Activated T-helper 17 cell treated with anti-CD3 and anti-CD28 coated beads, Interleukin-2, amount 50 U/mL, for 72 hours (primary cell): ENCODE measurements around the gene WFDC8. TPM values are rescaled to one million over a fixed set of nuclear protein-coding genes. Genes with fewer than 3 reads are reported as not detected.

ENCODE experiments used
- ATAC-seq: fragments of 150-1000 bp; cut with Tn5 transposase; replicated peaks from 2 replicates; pipeline ENCODE4 v1.10.0; 2021; ENCODE audit warnings: mild to moderate bottlenecking, moderate library complexity
- H3K27ac Mint-ChIP-seq: one replicate; pipeline ENCODE4 v1.8.0; 2022; ENCODE audit warnings: mixed read lengths
- H3K27me3 Mint-ChIP-seq: one replicate; pipeline ENCODE4 v1.8.0; 2022; ENCODE audit warnings: mixed read lengths
- H3K36me3 Mint-ChIP-seq: one replicate; pipeline ENCODE4 v1.8.0; 2022; ENCODE audit warnings: low read depth, mild to moderate bottlenecking, mixed read lengths
- H3K4me1 Mint-ChIP-seq: one replicate; pipeline ENCODE4 v1.8.0; 2022; ENCODE audit warnings: mixed read lengths
- H3K4me3 Mint-ChIP-seq: one replicate; pipeline ENCODE4 v1.8.0; 2022; ENCODE audit warnings: mild to moderate bottlenecking, mixed read lengths
- H3K9me3 Mint-ChIP-seq: one replicate; pipeline ENCODE4 v1.8.0; 2022; ENCODE audit warnings: mixed read lengths
- total RNA-seq, 2 donors: library from RNA; stranded (reverse); gene quantifications; one replicate each; pipeline ENCODE4 v1.2.3, GENCODE V29; 2022

WFDC8 gene
- total RNA-seq, 2 donors from 2014 or later: not detected

DNA sequence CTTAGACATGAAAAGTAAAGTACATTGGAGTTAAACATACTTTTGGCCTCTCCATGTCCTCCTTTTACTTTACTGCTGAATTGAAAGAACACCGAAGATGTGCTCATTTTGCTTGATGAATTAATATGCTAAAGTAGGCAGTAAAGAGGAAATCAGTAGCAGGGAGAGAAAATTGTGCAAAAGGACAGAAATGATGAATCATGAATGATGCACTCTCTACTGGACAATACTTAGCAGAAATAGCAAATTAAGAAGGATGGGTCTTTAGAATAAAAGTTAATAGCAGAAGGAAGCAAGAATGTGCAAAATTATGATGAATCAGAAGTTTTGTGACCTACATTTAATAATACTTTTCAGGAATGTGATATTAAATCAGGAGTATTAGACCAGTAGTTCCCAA lies 55.3 kb downstream of the WFDC8 start:
- Mint-ChIP-seq H3K4me1 (no peaks in the 10 kb centered on the region), H3K9me3 (no peaks in the 10 kb centered on the region), H3K36me3 (no peaks in the 10 kb centered on the region), H3K4me3 (no peak overlapping the region), H3K27ac (no peak overlapping the region), H3K27me3 (peaks cover 45% of the 10 kb centered on the region)
- ATAC-seq: no peak

DNA sequence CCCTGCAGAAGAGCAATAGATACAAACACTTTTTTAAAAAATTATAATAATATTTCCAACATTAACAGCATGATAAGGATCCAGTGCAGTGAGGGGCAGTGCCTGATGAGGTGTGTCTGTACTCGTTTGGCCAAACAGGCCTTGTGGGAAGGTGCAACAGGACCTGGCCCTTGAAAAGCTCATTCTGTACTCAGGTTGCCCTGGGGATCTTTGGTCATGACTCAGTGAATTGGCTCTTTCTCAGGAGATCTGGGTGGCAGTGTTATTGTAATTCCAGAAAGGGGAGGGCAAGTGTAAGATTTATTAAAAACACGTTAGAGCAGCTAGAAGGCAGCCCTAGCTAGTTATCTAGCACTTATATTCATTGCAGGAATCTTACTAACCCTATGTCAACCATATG lies 60.8 kb downstream of the WFDC8 start:
- Mint-ChIP-seq H3K9me3 (no peaks in the 10 kb centered on the region), H3K36me3 (no peaks in the 10 kb centered on the region), H3K27ac (no peak overlapping the region), H3K4me3 (no peak overlapping the region), H3K4me1 (no peaks in the 10 kb centered on the region), H3K27me3 (peaks cover 32% of the 10 kb centered on the region)
- ATAC-seq: no peak

DNA sequence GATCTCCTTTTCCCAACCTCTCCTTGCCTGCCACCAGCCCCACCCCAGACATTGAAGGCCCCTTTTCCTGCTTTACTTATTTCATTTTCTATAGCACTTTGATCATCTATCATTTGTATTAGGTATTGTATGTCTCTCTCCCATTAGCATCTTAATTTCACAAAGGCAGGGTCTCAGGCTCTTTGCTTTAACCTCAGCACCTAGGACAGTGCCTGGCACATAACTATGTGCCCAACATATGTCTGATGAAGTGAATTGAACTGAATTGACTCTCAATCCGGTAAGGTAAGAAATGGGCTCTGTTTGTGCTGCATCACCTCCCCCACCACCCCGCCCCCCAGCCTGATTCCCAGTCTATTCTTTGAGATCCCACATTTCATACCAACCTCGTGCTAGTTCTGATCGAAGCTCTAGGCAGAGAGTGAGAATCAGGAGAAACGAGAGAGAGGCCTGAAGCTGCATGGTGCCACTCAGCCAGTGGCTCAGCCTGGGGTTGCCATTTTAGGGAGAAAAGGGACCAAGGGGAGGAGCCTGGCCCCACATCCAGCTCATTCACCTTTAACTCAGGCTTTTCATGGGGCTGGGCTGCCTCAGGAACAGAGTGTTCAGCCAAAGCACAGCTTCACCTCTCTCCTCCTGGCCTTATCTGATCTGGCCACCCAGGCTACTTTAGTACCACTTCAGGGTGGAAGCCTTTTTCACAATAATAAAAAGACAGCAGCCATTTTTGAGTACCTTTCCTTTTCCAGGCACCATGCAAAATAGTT lies 63.8 kb downstream of the WFDC8 start, which contains the start of gene SPINT3:
TSS of gene SPINT3 (minus strand) at position 476 of the 767 bp plus-strand sequence. CDS start at position 462, 14 bp downstream.
- Mint-ChIP-seq H3K27me3 (peaks cover 33% of the 10 kb centered on the region), H3K27ac (no peak within 1 kb of the TSS), H3K4me3 (no peak within 1 kb of the TSS), H3K9me3 (no peaks in the 10 kb centered on the region), H3K36me3 (no peaks in the 10 kb centered on the region), H3K4me1 (no peaks in the 10 kb centered on the region)
- no peak for ATAC-seq

DNA sequence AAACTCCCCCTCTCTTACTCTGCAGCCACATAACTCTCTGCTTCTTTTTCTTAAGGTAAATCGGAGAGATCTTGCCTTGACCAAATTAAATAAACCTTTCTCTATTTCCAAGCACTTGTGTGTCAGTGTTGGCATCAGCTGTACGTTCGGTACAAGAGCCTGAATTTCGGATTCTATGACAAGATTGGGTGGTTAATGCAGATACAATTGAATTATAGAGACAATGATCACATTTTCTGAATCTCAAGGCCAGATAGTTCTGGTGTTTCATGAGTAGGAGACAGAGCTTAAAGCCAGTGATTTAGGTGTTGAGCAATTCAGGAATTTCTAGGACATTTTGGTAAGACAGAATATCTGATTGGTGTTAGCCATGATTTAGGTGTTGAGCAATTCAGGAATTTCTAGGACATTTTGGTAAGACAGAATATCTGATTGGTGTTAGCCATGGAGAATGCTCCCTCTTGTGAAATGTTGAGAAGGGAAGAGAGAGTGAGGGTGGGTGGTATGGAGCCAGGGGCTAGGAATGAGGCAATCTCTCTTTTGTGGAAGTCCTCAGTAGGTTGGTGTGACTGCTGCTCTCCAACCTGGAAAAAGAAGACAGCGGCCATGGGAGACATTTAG lies 68.7 kb downstream of the WFDC8 start:
- H3K27me3 Mint-ChIP-seq: peaks cover 44% of the 10 kb centered on the region
- peaks cover 4% of the 10 kb centered on the region for H3K4me1 Mint-ChIP-seq
- no peak overlapping the region for H3K4me3 Mint-ChIP-seq
- ATAC-seq: no peak
- no peak overlapping the region for H3K27ac Mint-ChIP-seq
- no peaks in the 10 kb centered on the region for H3K9me3 Mint-ChIP-seq
- H3K36me3 Mint-ChIP-seq: no peaks in the 10 kb centered on the region

DNA sequence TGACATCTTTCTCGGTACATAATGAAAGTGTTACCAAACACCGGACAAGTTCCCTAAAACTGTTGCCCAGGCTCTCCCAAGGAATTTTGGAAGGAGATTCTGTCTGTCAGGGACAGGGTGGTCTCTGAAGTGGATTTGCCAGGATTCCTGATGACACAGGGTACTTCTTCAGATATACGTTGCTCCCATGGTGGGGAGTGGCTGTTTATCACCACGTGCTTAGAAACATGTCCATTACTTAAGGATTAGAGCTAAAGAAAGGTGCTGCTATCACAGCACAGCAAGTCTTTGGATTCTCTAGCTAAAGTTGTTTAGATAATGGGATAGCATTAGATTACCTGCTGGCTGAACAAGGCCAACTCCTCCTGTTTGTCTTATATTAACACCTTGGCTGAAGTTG lies 70.0 kb downstream of the WFDC8 start:
- Mint-ChIP-seq H3K27me3 (peaks cover 40% of the 10 kb centered on the region), H3K36me3 (no peaks in the 10 kb centered on the region), H3K4me1 (peaks cover 4% of the 10 kb centered on the region), H3K9me3 (no peaks in the 10 kb centered on the region), H3K4me3 (no peak overlapping the region), H3K27ac (no peak overlapping the region)
- ATAC-seq: no peak

DNA sequence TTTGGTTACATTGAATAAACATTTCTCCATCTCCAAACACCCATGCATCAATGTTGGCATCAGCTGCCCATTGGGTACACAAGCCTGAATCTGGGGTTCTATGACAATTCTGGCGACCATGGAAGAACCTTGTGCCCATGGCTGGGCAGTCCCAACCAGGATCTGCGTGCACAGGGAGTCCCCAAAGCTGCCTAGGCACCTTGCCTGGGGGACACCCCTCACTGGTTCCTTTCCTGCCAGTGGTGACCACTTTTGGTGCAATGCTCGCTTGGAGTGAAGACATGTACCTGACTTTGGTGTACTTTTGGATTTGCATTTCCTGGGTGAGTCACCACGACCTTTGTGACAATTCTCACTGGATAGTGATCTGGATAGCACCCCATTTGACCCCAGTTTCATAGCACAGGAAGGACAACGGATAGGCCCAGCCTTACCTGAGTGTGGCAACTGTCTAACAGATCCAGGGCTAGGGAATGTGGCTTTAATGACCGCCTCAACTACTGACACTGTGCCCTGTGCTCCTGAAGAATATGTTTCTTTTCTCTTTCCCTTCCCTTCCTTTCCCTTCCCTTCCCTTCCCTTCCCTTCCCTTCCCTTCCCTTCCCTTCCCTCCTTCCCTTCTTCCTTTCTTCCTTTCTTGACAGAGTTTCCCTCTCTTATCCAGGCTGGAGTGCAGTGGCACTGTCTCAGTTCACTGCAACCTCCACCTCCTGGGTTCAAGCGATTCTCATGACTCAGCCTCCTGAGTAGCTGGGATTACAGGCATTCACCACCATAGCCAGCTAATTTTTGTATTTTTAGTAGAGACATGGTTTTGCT lies 70.8 kb downstream of the WFDC8 start:
- no peak overlapping the region for H3K27ac Mint-ChIP-seq
- peak; percentile 16 for ATAC-seq
- H3K4me3 Mint-ChIP-seq: no peak overlapping the region
- H3K36me3 Mint-ChIP-seq: no peaks in the 10 kb centered on the region
- H3K4me1 Mint-ChIP-seq: peaks cover 4% of the 10 kb centered on the region
- peaks cover 43% of the 10 kb centered on the region for H3K27me3 Mint-ChIP-seq
- H3K9me3 Mint-ChIP-seq: no peaks in the 10 kb centered on the region

DNA sequence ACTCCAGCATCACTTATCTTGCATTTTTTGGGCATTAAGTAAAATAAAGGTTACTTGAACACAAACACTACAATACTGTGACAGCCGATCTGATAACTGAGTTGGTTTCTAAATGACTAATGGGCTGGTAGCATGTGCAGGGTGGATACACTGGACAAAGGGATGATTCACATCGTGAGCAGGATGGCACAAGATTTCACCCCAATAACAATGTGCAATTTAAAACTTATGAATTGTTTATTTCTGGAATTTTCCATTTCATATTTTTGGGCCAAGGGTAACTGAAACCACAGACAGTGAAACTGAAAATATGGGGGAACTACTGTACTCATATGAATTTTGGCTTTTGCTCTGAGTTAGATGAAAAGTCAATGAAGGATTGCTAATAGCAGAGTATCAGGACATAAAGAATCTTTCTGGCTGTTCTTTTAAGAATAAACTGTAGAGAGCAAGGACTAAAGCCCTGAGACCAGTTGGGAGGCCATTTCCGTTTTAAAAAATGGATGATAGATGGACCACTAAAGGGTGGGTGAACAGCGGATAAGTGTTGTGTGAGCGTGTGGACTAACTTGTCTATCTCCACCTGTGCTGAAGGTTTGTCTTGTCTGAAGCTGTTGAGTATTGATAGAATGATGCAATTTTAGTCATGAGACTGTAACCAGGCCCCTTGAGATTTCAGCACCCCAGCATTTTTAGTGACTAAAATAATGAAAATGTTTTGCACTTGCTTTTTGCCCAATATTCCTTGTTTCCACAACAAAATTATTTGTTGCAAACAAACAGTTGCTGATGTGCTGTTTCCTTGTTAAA lies 71.9 kb downstream of the WFDC8 start:
- Mint-ChIP-seq H3K36me3 (no peaks in the 10 kb centered on the region), H3K4me3 (no peak overlapping the region), H3K9me3 (no peaks in the 10 kb centered on the region), H3K27me3 (peaks cover 41% of the 10 kb centered on the region), H3K4me1 (peaks cover 4% of the 10 kb centered on the region), H3K27ac (no peak overlapping the region)
- ATAC-seq: peak; percentile 74

DNA sequence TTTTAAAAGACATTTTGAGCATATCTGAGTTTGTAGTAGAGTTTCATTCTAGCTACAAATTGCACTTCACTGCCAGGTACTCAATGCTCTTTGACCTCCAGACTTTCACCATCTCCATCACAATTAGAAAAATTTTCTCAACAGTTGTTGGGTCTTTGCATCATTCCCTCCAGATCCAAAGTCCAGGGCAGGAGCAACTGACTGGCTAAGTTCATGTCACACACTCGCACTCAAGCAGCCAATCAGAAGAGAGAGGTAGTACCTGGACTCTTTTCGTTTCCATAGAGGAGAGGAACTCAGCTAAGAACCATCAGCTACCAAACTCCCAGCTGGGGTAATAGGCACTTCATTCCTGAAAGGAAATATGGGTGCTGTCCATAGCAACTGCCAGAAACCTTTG lies 72.7 kb downstream of the WFDC8 start:
- no peak overlapping the region for H3K4me3 Mint-ChIP-seq
- peaks cover 42% of the 10 kb centered on the region for H3K27me3 Mint-ChIP-seq
- no peaks in the 10 kb centered on the region for H3K9me3 Mint-ChIP-seq
- no peak overlapping the region for H3K27ac Mint-ChIP-seq
- no peaks in the 10 kb centered on the region for H3K36me3 Mint-ChIP-seq
- H3K4me1 Mint-ChIP-seq: peaks cover 4% of the 10 kb centered on the region
- ATAC-seq: no peak

DNA sequence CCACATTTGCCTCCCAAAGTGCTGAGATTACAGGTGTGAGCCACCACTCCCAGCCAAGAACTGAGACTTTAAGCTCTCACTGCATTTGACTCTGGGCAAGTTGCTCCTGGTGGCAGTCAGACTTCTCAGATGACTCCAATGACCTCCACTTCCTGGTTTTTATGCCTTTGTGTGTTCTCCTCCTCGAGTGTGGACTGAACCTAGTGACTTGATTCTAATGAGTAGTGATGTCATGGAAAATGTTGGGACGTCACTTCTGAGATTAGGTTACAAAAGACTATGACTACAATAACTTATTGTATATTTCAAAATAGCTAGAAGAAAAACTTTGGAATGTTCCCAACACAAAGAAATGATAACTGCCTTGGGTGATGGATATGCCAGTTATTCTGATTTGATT lies 75.7 kb downstream of the WFDC8 start:
- Mint-ChIP-seq H3K4me3 (no peak overlapping the region), H3K4me1 (peaks cover 4% of the 10 kb centered on the region), H3K9me3 (no peaks in the 10 kb centered on the region), H3K27ac (no peak overlapping the region), H3K27me3 (peaks cover 40% of the 10 kb centered on the region), H3K36me3 (no peaks in the 10 kb centered on the region)
- no peak for ATAC-seq

DNA sequence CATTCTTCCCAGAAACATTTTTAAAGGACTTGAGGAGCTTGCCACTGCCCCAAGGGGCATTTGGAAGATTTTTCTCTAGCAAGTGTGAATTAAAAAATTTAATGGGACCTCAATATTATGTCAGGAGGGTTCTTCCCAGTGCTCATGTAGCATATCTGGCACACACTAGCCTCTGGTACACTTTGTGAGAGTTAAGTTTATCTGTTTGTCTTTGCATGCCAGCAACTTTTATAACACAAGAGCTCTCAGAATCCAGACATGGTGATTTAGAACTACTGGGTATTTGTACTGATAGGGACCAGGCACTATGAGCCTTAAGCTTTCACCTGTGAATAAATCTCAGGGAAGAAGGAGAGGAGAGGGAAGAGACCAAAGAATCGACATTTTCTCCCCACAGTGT lies 76.5 kb downstream of the WFDC8 start:
- Mint-ChIP-seq H3K36me3 (no peaks in the 10 kb centered on the region), H3K4me3 (no peak overlapping the region), H3K27ac (no peak overlapping the region), H3K27me3 (peaks cover 35% of the 10 kb centered on the region), H3K9me3 (no peaks in the 10 kb centered on the region), H3K4me1 (peaks cover 4% of the 10 kb centered on the region)
- ATAC-seq: no peak

Other genes with a start within 250 kb of the WFDC8 start
- 10 to 100 TPM; 21.6 to 62.6 TPM for gene SDC4, start 230.9 kb downstream of the WFDC8 start, total RNA-seq
- 10 to 100 TPM; 29.9 to 32.9 TPM for gene SYS1, start 216.1 kb downstream of the WFDC8 start, total RNA-seq
- gene TP53TG5, start 201.0 kb downstream of the WFDC8 start, total RNA-seq: under 1 TPM; 0.11 to 0.50 TPM
- gene DBNDD2, start 171.0 kb downstream of the WFDC8 start, total RNA-seq: 10 to 100 TPM in 1 of 2 donors, 1 to 10 TPM in 1; 4.6 to 12.5 TPM
- 10 to 100 TPM; 34.4 to 67.9 TPM for gene PIGT, start 163.1 kb downstream of the WFDC8 start, total RNA-seq
- gene WFDC2, start 109.5 kb downstream of the WFDC8 start, total RNA-seq: 1 to 10 TPM in 1 of 2 donors, not detected in 1; 3.5 TPM
- not detected for gene SPINT3, start 63.7 kb downstream of the WFDC8 start, total RNA-seq
- gene WFDC6, start 39.8 kb downstream of the WFDC8 start, total RNA-seq: not detected
- gene EPPIN, start 31.9 kb downstream of the WFDC8 start, total RNA-seq: not detected
- not detected for gene WFDC10A, start 50.5 kb upstream of the WFDC8 start, total RNA-seq
- not detected for gene WFDC9, start 52.0 kb upstream of the WFDC8 start, total RNA-seq
- gene WFDC11, start 91.0 kb upstream of the WFDC8 start, total RNA-seq: not detected
- gene WFDC13, start 122.8 kb upstream of the WFDC8 start, total RNA-seq: not detected
- not detected for gene WFDC10B, start 125.7 kb upstream of the WFDC8 start, total RNA-seq
- gene SPINT4, start 143.1 kb upstream of the WFDC8 start, total RNA-seq: not detected
- gene WFDC3, start 212.6 kb upstream of the WFDC8 start, total RNA-seq: not detected
- 10 to 100 TPM; 13.0 to 26.2 TPM for gene DNTTIP1, start 212.7 kb upstream of the WFDC8 start, total RNA-seq
- 100 to 1,000 TPM; 209 to 224 TPM for gene UBE2C, start 233.4 kb upstream of the WFDC8 start, total RNA-seq
- gene TNNC2, start 248.0 kb upstream of the WFDC8 start, total RNA-seq: under 1 TPM in 1 of 2 donors, not detected in 1; 0.37 TPM